ENCODE results near the gene SESN1.
A peak's percentile ranks its signal among the peaks of the same experiment; 100 is the strongest.

The SESN1 gene

DNA sequence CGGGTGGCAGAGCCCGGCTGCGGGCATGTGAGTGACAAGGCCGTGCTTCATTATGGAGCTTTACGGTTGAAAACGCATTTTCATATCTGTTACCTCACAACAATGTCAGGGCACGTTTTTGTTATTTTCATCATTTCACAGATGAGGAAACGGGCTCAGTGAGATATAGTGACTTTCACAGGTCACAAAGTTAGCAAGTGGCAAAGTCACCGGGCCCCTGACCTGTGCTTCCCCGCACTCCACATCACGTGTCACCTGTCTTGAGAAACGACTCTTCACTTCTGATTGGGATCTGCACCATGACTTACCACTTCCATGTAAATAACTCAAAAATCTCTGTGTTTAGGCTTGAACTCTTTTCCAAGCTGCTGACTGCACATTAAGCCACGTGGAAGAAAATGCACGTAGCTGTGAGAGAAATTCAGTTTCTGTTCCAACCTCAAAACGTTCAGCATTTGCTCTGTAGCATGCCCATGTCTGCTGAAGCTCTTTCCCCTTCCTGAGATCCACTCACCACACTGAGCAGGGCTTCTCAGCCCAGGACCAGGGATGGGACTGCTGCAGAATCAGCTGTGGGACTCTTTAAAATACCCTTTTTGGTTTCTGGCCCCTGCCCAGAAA is 139.2 kb downstream of the SESN1 start:
- no peak for DNase-seq

DNA sequence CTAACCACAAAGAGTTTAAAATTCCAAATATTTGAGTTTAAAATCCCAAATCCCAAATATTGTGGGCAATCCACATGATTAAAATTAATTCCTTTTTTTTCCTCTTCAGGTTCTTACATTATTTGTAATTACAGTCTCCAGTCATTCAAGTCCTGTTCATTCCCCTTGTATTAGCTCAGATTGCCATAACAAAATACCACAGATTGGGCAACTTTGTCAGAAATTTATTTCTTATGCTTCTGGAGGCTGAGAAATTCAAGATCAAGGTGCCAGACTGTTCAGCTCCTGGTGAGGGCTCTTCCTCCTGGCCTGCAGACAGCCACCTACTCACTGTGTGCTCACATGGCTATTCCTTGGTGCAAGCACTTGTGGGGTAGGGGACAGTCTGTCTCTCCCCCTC is 141.0 kb downstream of the SESN1 start:
- DNase-seq: no peak

DNA sequence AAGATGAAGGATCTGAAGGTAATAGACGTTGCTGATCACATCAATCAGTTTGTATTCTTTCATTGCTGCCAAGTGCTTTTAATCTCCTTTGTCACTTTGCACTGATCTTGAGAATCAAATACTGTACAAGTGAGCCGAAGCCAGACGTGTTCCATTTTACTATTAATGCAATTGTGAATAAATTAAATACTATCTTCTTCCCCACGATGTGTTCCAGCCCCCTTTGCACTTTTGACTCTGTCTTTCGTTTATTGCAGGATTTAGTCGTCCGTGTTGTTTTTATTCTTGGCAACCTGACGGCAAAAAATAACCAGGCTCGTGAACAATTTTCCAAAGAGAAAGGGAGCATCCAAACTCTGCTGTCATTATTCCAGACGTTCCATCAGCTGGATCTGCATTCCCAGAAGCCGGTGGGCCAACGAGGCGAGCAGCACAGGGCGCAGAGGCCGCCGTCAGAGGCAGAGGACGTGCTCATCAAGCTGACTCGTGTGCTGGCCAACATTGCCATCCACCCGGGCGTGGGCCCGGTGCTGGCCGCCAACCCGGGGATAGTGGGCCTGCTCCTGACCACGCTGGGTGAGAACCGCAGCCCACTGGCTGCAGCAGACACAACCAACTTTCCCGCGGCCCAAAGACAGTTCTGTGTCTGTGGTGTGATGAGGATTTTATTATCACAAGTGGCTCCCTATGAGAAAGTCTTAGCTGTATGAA is 141.7 kb downstream of the SESN1 start:
- DNase-seq: no peak

DNA sequence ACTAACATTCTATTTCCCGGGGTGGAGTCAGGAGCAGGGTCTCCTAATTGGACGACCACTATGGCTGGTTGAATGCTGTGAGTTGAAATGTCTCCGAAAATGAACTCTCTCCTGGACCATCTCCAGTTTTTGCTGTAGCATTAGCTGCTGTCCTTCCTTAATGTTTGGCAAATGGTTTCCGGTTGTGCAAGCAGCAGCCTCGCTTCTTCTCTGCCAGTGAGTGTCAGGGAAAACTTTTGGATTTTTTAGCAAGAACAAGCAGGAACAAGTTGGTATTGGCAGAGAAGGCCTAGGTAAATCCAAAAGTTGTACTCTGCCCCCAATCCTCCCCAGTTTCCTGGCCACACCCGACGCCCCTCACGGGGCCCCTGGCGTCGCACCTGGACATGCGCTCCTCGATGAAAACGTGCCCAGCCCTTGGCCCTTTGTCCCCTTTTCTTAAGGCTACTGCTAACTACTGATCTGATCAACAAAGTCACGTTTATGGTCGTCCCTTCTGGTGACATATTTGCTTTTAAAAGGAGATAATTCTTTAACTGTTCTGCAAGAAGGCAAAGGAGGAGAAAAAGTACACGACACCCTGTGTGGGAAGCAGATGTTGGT is 143.2 kb downstream of the SESN1 start:
- DNase-seq: no peak

DNA sequence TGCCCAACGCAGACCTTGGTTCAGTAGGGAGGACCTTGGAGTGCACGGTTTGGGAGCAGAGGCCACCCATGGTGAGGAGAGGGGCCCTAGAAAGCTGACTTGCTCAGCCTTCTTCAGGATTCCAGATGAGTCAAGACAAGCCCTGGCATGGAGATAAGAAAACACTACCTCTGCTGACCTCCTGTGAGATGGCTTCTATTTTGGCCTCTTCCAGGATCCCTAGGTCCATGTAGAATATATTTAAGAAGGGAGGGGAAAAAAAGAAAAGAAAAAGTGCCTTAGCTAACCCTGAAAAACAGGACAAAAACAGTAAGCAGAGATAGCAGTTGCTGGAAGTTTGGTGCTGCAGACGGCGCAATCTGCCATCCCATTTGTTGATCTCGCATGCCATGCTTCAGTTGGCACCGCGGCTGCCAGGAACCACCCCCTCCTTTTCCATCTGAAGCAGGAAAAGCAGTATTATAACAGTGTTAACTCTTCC is 146.4 kb downstream of the SESN1 start:
- DNase-seq: no peak

DNA sequence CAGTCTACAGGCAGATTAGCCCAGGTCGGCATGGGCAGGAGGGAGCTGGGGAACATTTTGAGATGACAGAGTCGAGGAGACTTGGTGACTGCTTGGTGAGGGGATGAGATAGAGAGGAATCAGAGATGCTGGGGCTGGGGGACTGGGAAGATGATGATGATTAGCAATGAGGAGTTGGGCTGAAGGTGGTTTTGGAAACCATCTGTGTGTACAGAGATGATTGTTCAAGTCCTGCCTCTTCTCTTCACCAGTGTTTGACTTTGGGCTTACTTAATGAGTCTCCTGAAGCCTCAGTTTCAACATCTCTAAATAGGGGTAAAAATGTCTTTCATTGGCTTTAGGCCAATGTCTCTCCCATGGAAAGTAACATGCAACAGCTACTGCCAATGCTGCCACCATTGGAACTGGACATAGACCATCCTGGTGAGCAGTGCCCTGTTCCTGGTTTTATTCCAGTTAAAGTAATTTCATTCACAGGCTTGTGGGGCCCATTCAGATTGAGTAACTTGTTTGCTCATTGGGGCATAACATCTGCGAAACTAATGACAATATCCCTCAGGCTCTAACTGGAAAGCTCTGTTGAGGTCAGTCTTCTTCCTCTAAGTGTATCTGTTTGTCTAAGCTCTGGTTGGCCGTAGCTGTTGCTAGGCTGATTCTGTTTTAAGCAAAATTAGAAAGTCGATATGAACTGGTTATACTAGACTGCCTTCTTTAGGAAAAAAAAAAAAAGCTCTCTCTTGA is 147.4 kb downstream of the SESN1 start:
- no peak for DNase-seq

DNA sequence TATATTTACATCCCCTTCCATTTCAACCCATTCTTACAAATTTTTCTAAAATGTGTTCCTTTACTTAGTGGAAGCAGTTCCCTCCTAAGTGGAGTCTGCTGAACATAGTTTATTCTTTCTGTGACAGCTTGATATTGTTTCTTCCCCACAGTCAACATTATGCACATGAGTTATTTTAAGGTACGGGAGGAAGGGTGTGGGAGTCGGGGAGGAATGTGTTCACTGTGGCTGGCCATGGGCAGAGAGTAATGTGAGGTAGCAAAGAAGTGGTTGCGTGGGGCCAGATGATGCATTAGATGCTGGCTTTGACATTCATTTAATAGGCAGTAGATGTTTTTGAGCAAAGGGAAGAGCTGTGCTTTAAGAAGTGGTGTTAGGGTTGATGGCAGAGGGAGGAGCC is 148.0 kb downstream of the SESN1 start:
- no peak for DNase-seq

DNA sequence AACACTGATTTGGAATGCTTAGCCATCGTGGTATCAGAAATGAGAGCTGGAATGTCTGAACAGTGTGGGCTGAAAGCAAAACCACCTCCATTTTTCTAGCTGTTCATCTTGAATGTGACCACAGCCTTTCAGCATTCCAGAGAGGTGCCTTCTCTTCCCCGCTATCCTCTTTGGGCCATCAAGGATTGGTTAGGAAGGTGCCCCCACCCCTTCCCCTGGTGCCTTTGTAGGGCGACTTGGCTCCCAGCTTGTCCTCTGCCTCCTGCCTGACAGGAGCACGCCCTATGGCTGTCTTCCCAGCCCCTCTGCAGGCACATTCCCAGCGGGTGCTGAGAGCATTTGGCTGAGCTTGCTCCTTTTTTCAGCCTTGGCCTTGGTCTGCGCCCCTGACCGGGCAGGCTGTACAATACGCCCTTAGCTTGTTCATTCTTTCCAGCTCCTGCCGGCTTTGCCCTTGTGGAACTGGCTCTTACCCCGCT is 148.9 kb downstream of the SESN1 start:
- DNase-seq: no peak

DNA sequence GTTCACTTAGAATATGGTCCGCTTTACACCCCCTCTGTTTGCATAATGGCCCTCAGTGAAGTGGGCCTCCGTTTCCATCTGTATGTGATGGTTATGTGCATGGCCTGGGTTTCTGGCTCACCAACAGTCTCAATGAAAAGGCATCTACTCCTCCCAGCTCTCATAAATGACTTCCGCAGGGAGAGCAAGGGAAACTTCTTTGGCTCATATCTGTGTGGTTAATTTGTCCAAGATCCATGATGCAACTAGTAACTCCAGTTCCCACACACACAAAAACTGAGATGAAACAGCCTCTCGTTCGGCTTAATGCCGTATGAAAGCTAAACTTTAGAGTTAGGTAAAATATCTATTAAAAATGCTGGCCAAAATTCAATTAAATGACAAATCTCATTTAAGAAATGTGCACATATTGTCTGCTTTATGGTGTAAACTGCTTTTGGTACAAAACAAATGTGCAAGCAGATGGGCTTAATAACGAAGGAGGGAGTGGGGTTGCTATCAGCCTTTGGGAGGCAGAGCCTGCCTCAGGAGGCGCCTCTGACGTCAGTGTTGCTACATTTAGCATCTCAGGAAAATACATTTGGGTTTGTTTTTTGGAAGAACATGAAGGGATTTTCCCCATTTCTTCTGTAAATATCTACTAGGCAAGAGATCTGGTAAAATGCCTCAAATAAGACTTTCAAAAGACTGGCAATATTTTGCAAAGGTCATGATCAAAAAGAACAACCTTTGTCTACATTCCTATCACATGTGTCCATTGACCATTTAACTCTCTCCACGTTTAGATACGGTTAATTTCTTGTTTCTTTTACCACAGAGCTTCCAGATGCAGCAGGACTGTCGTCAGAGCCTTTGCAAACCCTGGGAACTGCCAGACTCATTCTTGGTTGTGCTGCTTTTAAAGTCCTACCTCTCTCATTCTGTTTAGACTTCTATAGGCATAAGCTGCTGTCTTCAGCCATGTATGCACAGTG is 149.7 kb downstream of the SESN1 start:
- DNase-seq: no peak

DNA sequence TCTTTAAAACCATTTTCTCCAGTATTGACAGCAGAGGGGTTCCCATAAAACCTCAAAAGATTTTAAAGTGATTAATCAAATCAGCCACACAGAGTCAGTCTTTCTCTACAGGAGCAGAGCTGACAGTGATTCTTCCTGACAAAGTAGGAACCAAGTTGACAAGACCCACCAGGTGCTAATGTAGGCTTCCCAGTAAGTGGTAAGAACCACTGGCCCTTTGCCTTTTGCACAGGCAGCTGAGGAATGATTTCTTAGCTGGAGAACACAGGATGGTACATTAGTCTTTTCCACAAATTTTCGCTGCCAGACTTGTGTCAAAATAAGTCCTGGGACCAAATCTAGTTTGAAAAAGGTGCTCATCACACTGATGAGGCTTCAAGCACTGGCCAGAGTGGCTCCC is 150.6 kb downstream of the SESN1 start:
- no peak for DNase-seq

DNA sequence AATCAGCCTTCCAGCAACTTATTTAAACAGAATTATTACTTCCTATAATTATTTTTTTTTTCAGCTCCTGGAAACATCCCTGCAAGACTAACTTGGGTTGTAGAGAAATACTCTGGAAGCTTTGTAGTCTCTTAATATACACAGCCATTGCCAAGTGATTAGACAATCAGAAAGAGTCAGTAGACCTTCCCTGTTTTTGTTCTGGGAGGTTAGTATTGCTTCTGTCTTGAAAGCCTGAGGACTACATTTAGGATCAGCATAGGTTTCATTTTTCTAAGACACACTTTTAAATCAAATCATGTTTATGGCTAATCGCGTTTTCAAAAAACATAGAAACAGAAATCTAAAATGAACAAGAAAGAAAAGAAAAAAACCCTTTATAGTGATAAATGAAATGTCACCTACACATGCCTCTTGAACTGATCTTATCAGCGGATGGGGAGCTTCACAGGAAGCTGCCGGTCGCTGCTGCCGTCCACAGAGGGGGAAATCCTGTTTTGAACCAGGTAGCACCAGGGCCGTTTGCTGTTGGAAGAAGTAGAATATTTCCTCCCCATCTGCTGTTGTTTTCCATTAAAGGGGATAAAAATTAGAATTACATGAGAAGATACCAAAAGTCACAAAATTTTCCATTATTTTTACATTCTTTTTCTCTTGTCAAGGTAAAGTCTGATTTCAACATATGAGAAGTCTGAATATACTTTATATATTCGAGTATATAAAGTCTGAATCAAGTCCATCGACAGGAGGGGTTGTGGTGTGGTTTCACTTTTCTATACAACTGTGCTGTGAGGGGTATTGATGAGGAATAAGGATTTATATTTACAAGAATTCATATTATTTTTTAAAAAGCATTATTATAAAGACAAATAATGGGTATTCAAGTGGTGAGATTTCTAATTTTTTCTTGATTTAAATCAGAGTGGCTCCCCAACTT is 151.8 kb downstream of the SESN1 start:
- peak; percentile 39 to 59 for DNase-seq

DNA sequence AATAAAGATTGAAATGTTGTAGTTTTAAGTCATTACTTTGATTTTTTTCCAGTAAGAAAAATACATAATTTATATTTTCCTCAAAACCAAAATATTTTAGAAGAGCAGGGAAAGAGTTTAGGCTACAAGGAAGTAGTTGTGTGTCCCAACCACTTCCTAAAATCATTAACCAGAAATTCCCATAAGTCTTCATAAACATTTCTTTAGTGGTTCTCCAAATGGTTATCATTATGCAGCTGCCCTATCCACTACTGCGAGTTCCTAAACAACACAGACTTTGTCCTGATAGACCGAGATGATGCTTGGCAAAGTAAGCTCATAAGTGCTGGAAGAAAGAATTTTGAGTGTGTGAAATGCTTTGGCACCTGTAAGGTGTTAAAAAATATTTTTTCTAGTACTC is 152.8 kb downstream of the SESN1 start:
- no peak for DNase-seq

DNA sequence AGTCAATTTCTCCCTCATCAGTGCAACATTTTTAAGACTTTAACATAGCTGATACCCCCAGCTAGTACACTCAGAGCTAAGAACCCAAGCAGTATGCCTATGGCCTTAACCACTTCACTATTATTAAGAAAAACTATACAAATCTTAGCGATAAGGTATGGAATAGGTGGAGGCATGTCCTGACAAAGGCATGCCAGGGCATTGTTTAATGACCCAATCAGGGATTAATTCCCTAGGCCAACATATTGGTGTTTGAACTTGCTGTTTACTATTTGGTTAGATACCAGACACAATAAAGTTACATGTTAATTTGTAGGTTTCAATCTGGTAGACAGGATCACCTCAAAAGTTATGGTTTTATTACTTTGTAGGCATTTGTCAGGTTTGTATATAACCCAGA is 153.4 kb downstream of the SESN1 start:
- DNase-seq: no peak

DNA sequence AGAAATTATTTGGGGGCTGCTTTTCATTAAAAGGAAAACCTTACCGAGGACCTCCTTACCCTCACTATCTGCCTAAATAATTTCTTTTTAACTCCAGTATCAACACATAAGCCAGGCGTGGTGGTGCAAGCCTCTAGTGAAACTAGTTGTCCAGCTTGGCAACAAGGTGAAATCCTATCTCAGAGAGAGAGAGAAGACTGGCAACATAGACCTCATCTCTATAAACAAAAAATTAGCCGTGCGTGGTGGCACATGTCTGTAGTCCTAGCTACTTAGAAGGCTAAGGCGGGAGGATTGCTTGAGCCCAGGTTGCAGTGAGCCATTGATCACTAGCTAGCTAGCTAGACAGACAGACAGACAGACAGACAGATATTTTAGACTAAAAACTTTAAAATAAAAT is 153.9 kb downstream of the SESN1 start:
- no peak for DNase-seq

DNA sequence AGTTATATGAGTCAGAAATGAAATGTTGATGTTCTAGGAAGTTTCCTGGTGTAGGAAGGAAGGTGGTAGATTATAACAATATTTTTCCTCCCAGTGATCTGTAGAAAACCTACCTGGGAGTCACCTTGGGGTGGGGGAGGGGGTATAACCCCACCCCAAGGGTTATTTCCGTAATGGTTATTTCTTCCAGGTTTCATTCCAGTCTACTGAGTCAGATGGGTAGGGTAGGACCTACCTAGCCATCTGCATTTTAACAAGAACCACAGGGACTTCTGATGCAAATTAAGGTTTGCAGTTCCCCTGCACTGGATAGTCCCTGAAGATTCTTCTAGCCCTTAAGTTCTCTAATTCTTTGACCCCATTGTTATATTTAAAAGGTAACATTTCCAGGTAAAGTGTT is 157.5 kb downstream of the SESN1 start:
- no peak for DNase-seq
